NOMO-1 (cell line): ENCODE data around the gene EPB41L3.
"Not testable (repeated sequence)": the region's sequence is repeated elsewhere in the genome, so short reads cannot be mapped to it uniquely, and the experiment has no call there.

Experiments used
- DNase-seq, 2 experiments: peaks; one replicate each; lab custom pipeline; 2025; ENCODE audit not compliant: unreplicated experiment in 2 of 2; lab: John Stamatoyannopoulos, UW

EPB41L3 gene

GRCh38 chr18:5532066-5532465, 11.7 kb downstream of the EPB41L3 start:
- no peak for DNase-seq

GRCh38 chr18:5530629-5531178, 13.1 kb downstream of the EPB41L3 start:
- no peak for DNase-seq

- DNase-seq, result peak in 1 of 2 experiments; percentile 32
Measured at GRCh38 chr18:5529471-5529870, 14.3 kb downstream of the EPB41L3 start.

- DNase-seq, result peak in 1 of 2 experiments; percentile 41
Measured at GRCh38 chr18:5527603-5528002, 16.2 kb downstream of the EPB41L3 start.

- DNase-seq, result no peak
Measured at GRCh38 chr18:5524660-5525059, 19.1 kb downstream of the EPB41L3 start.

GRCh38 chr18:5521000-5521399, 22.8 kb downstream of the EPB41L3 start:
- DNase-seq, result no peak

GRCh38 chr18:5520464-5520863, 23.3 kb downstream of the EPB41L3 start:
- DNase-seq, result no peak

GRCh38 chr18:5519448-5520298, 24.1 kb downstream of the EPB41L3 start:
- no peak for DNase-seq

GRCh38 chr18:5518899-5519371, 24.9 kb downstream of the EPB41L3 start:
- no peak for DNase-seq

- no peak for DNase-seq
Measured at GRCh38 chr18:5518179-5518770, 25.5 kb downstream of the EPB41L3 start.

GRCh38 chr18:5516841-5517240, 27.0 kb downstream of the EPB41L3 start:
- DNase-seq, result no peak

GRCh38 chr18:5515011-5515784, 28.6 kb downstream of the EPB41L3 start:
- peak; percentile 81 to 88 for DNase-seq

GRCh38 chr18:5513947-5514346, 29.9 kb downstream of the EPB41L3 start:
- DNase-seq, result peak in 1 of 2 experiments; percentile 8

- no peak for DNase-seq
Measured at GRCh38 chr18:5512176-5512575, 31.6 kb downstream of the EPB41L3 start.

- DNase-seq, result not testable (repeated sequence)
Measured at GRCh38 chr18:5511541-5511940, 32.3 kb downstream of the EPB41L3 start.

- DNase-seq, result no peak
Measured at GRCh38 chr18:5510135-5510846, 33.5 kb downstream of the EPB41L3 start.

- DNase-seq, result no peak
Measured at GRCh38 chr18:5508821-5509220, 35.0 kb downstream of the EPB41L3 start.

GRCh38 chr18:5507756-5508155, 36.0 kb downstream of the EPB41L3 start:
- no peak for DNase-seq

GRCh38 chr18:5506174-5506573, 37.6 kb downstream of the EPB41L3 start:
- no peak for DNase-seq

GRCh38 chr18:5503740-5504139, 40.1 kb downstream of the EPB41L3 start:
- peak in 1 of 2 experiments; percentile 24 for DNase-seq
